WTC11 (cell line): Measurements from ENCODE around the gene ARHGEF37. TPM values are rescaled to one million over a fixed set of nuclear protein-coding genes. Genes with fewer than 3 reads are reported as not detected.

Experiments used
- ATAC-seq: fragments of 200-7000 bp; cut with Tn5 transposase; 2 replicates; pipeline ENCODE4 v1.10.0; 2021; ENCODE audit warnings: mild to moderate bottlenecking, moderate library complexity
- CTCF ChIA-PET: fragments of 300-600 bp; sonication (Branson Sonifier 250); formaldehyde crosslinking; loops from one replicate; lab custom pipeline; 2021; ENCODE audit warnings: antibody characterized with exemption; lab: Charles Lee
- POLR2A ChIA-PET: fragments of 350-600 bp; sonication (Branson Sonifier 250); formaldehyde crosslinking; loops from one replicate; lab custom pipeline; 2021; ENCODE audit warnings: antibody characterized with exemption; lab: Charles Lee
- DNase-seq: peaks from one replicate; pipeline ENCODE4 v3.0.0; 2021; ENCODE audit warnings: low spot score
- H3K27ac Mint-ChIP-seq: 2 replicates; pipeline ENCODE4 v1.8.0; 2021; ENCODE audit warnings: mixed read lengths
- H3K27me3 Mint-ChIP-seq: 2 replicates; pipeline ENCODE4 v1.8.0; 2021; ENCODE audit warnings: low read depth, mild to moderate bottlenecking, moderate library complexity, mixed read lengths
- H3K36me3 Mint-ChIP-seq: 2 replicates; pipeline ENCODE4 v1.8.0; 2021; ENCODE audit warnings: mixed read lengths
- H3K4me1 Mint-ChIP-seq: 2 replicates; pipeline ENCODE4 v1.8.0; 2022; ENCODE audit warnings: mixed read lengths
- H3K4me3 Mint-ChIP-seq: 2 replicates; pipeline ENCODE4 v1.8.0; 2021; ENCODE audit warnings: mild to moderate bottlenecking, moderate library complexity, mixed read lengths
- H3K9me3 Mint-ChIP-seq: 2 replicates; pipeline ENCODE4 v1.8.0; 2021; ENCODE audit warnings: mixed read lengths
- FOXP1 ChIP-seq: sonication (generic); formaldehyde crosslinking; IDR thresholded peaks from 2 replicates; pipeline ENCODE4 v1.8.0; 2022; ENCODE audit warnings: missing genetic modification reagents, mild to moderate bottlenecking, moderate library complexity, borderline replicate concordance
- HMGA2 ChIP-seq: fragments of 250-450 bp; sonication (Bioruptor Pico); IDR thresholded peaks from 2 replicates; pipeline ENCODE4 v1.4.0; 2021; ENCODE audit warnings: mild to moderate bottlenecking, moderate library complexity
- MAX ChIP-seq: sonication (generic); formaldehyde crosslinking; IDR thresholded peaks from 2 replicates; pipeline ENCODE4 v1.8.0; 2022; ENCODE audit warnings: mild to moderate bottlenecking, missing genetic modification reagents
- MLX ChIP-seq: sonication (generic); formaldehyde crosslinking; IDR thresholded peaks from 2 replicates; pipeline ENCODE4 v1.8.1; 2023; ENCODE audit warnings: mild to moderate bottlenecking, missing genetic modification reagents, moderate library complexity
- NFE2L1 ChIP-seq: sonication (generic); formaldehyde crosslinking; IDR thresholded peaks from 2 replicates; pipeline ENCODE4 v1.8.1; 2023; ENCODE audit warnings: missing genetic modification reagents
- NFYB ChIP-seq: sonication (generic); formaldehyde crosslinking; conservative IDR thresholded peaks from 2 replicates; pipeline ENCODE4 v1.8.0; 2022; ENCODE audit warnings: low read depth, missing genetic modification reagents
- NR3C1 ChIP-seq: sonication (generic); formaldehyde crosslinking; conservative IDR thresholded peaks from 2 replicates; pipeline ENCODE4 v1.8.1; 2023; ENCODE audit warnings: low read depth, mild to moderate bottlenecking, missing genetic modification reagents
- PRRX2 ChIP-seq: fragments of 250-450 bp; sonication (Bioruptor Pico); IDR thresholded peaks from 2 replicates; pipeline ENCODE4 v1.8.0; 2021; ENCODE audit warnings: mild to moderate bottlenecking
- SMAD4 ChIP-seq: sonication (generic); formaldehyde crosslinking; IDR thresholded peaks from 2 replicates; pipeline ENCODE4 v1.8.0; 2022; ENCODE audit warnings: mild to moderate bottlenecking, missing genetic modification reagents
- SP1 ChIP-seq: sonication (generic); formaldehyde crosslinking; conservative IDR thresholded peaks from 2 replicates; pipeline ENCODE4 v1.8.1; 2022; ENCODE audit warnings: missing genetic modification reagents
- USF2 ChIP-seq: sonication (generic); formaldehyde crosslinking; IDR thresholded peaks from 2 replicates; pipeline ENCODE4 v1.8.1; 2023; ENCODE audit warnings: mild to moderate bottlenecking, missing genetic modification reagents, moderate library complexity
- ZBTB43 ChIP-seq: sonication (generic); formaldehyde crosslinking; IDR thresholded peaks from 2 replicates; pipeline ENCODE4 v1.8.1; 2023; ENCODE audit warnings: mild to moderate bottlenecking, missing genetic modification reagents
- ZNF219 ChIP-seq: sonication (generic); formaldehyde crosslinking; IDR thresholded peaks from 2 replicates; pipeline ENCODE4 v1.8.0; 2023; ENCODE audit warnings: missing genetic modification reagents, mild to moderate bottlenecking, borderline replicate concordance
- ZNF416 ChIP-seq: fragments of 250-450 bp; sonication (Bioruptor Pico); IDR thresholded peaks from 2 replicates; pipeline ENCODE4 v1.9.0; 2021; ENCODE audit warnings: mild to moderate bottlenecking, inconsistent platforms
- ZNF671 ChIP-seq: fragments of 250-450 bp; sonication (Bioruptor Pico); IDR thresholded peaks from 2 replicates; pipeline ENCODE4 v1.8.0; 2021; ENCODE audit warnings: mild to moderate bottlenecking
- total RNA-seq: library from RNA; stranded (reverse); gene quantifications from 3 replicates; pipeline ENCODE4 v1.2.3, GENCODE V29; 2021
- TF ChIP-seq, protein P1 (sequence below): sonication (generic); formaldehyde crosslinking; IDR thresholded peaks from 2 replicates; pipeline ENCODE4 v1.8.1; 2023; ENCODE audit warnings: mild to moderate bottlenecking, missing genetic modification reagents
- TF ChIP-seq, protein P2 (sequence below): sonication (generic); formaldehyde crosslinking; IDR thresholded peaks from 2 replicates; pipeline ENCODE4 v1.8.0; 2022; ENCODE audit warnings: missing genetic modification reagents
- TF ChIP-seq, protein P3 (sequence below): sonication (generic); formaldehyde crosslinking; IDR thresholded peaks from 2 replicates; pipeline ENCODE4 v1.8.0; 2022; ENCODE audit warnings: mild to moderate bottlenecking, missing genetic modification reagents

The ARHGEF37 gene
- total RNA-seq, 1 experiment from 2014 or later = 1.1 TPM

DNA sequence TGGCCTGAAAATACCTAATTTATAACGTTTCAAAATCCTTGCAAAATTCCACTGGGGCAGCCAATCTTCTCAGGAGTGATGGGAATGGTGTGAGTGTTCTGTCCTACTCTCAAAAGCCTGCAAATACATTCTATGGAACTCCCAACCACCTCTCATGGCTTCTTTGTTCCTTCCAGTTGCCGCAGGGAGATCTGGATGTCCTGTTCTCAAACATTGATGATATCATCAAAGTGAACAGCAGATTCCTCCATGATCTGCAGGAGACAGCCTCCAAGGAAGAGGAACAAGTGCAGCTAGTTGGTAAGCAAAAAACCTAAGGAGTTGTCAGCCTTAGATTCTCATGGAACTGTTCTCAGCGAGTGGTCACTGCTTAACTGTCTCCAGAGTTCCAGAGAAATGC is 19.6 kb downstream of the ARHGEF37 start:
- ATAC-seq = no peak
- H3K4me1 Mint-ChIP-seq = peaks cover 7% of the 10 kb centered on the region
- TF ChIP-seq ZNF219 (CRISPR knock-in tag) = no peak
- TF ChIP-seq, protein P1, sequence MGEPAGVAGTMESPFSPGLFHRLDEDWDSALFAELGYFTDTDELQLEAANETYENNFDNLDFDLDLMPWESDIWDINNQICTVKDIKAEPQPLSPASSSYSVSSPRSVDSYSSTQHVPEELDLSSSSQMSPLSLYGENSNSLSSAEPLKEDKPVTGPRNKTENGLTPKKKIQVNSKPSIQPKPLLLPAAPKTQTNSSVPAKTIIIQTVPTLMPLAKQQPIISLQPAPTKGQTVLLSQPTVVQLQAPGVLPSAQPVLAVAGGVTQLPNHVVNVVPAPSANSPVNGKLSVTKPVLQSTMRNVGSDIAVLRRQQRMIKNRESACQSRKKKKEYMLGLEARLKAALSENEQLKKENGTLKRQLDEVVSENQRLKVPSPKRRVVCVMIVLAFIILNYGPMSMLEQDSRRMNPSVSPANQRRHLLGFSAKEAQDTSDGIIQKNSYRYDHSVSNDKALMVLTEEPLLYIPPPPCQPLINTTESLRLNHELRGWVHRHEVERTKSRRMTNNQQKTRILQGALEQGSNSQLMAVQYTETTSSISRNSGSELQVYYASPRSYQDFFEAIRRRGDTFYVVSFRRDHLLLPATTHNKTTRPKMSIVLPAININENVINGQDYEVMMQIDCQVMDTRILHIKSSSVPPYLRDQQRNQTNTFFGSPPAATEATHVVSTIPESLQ = no peak
- TF ChIP-seq, protein P2, sequence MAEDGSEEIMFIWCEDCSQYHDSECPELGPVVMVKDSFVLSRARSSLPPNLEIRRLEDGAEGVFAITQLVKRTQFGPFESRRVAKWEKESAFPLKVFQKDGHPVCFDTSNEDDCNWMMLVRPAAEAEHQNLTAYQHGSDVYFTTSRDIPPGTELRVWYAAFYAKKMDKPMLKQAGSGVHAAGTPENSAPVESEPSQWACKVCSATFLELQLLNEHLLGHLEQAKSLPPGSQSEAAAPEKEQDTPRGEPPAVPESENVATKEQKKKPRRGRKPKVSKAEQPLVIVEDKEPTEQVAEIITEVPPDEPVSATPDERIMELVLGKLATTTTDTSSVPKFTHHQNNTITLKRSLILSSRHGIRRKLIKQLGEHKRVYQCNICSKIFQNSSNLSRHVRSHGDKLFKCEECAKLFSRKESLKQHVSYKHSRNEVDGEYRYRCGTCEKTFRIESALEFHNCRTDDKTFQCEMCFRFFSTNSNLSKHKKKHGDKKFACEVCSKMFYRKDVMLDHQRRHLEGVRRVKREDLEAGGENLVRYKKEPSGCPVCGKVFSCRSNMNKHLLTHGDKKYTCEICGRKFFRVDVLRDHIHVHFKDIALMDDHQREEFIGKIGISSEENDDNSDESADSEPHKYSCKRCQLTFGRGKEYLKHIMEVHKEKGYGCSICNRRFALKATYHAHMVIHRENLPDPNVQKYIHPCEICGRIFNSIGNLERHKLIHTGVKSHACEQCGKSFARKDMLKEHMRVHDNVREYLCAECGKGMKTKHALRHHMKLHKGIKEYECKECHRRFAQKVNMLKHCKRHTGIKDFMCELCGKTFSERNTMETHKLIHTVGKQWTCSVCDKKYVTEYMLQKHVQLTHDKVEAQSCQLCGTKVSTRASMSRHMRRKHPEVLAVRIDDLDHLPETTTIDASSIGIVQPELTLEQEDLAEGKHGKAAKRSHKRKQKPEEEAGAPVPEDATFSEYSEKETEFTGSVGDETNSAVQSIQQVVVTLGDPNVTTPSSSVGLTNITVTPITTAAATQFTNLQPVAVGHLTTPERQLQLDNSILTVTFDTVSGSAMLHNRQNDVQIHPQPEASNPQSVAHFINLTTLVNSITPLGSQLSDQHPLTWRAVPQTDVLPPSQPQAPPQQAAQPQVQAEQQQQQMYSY (CRISPR knock-in tag) = no peak
- TF ChIP-seq MLX = no peak
- no peak for TF ChIP-seq NR3C1 (CRISPR knock-in tag)
- no peak for TF ChIP-seq ZNF671
- TF ChIP-seq ZNF416 (CRISPR knock-in tag) = no peak
- no peaks in the 10 kb centered on the region for H3K27me3 Mint-ChIP-seq
- CTCF ChIA-PET = interaction anchor here (0.7 to 1.6 kb wide), 3 partner anchors 10 to 56 kb away, joined by 3 to 7 read pairs (median 3); no protein-coding TSS in a partner anchor
- POLR2A ChIA-PET = interaction anchor here (0.7 kb wide), 1 partner anchor 1997 kb away, joined by 4 read pairs; no protein-coding TSS in a partner anchor
- no peaks in the 10 kb centered on the region for H3K36me3 Mint-ChIP-seq
- DNase-seq = no peak
- H3K9me3 Mint-ChIP-seq = no peaks in the 10 kb centered on the region
- H3K4me3 Mint-ChIP-seq = no peak overlapping the region
- no peak overlapping the region for H3K27ac Mint-ChIP-seq

GRCh38 chr5:149603210-149603609 is 21.9 kb downstream of the ARHGEF37 start:
- H3K27ac Mint-ChIP-seq = no peak overlapping the region
- CTCF ChIA-PET = interaction anchor here (1.1 to 1.4 kb wide), 2 partner anchors 12 to 16 kb away, joined by 3 to 4 read pairs; no protein-coding TSS in a partner anchor
- DNase-seq = no peak
- no peak overlapping the region for H3K4me3 Mint-ChIP-seq
- H3K36me3 Mint-ChIP-seq = no peaks in the 10 kb centered on the region
- POLR2A ChIA-PET = interaction anchor here (0.6 kb wide), 1 partner anchor 15 kb away, joined by 4 read pairs; no protein-coding TSS in a partner anchor
- ATAC-seq = no peak
- no peaks in the 10 kb centered on the region for H3K4me1 Mint-ChIP-seq
- H3K27me3 Mint-ChIP-seq = no peaks in the 10 kb centered on the region
- H3K9me3 Mint-ChIP-seq = no peaks in the 10 kb centered on the region
- TF ChIP-seq USF2 (CRISPR knock-in tag) (no peak), ZBTB43 (CRISPR knock-in tag) (no peak), HMGA2 (no peak), SMAD4 (CRISPR knock-in tag) (no peak), PRRX2 (CRISPR knock-in tag) (no peak), MAX (CRISPR knock-in tag) (no peak), NFE2L1 (CRISPR knock-in tag) (no peak), SP1 (no peak), FOXP1 (CRISPR knock-in tag) (no peak), NFYB (no peak), MLX (no peak)
- TF ChIP-seq, protein P1 = no peak
- TF ChIP-seq, protein P3, sequence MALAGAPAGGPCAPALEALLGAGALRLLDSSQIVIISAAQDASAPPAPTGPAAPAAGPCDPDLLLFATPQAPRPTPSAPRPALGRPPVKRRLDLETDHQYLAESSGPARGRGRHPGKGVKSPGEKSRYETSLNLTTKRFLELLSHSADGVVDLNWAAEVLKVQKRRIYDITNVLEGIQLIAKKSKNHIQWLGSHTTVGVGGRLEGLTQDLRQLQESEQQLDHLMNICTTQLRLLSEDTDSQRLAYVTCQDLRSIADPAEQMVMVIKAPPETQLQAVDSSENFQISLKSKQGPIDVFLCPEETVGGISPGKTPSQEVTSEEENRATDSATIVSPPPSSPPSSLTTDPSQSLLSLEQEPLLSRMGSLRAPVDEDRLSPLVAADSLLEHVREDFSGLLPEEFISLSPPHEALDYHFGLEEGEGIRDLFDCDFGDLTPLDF (CRISPR knock-in tag) = no peak
